ENCODE measurements around the gene ZYG11B. TPM values are rescaled to one million over a fixed set of nuclear protein-coding genes. Genes with fewer than 3 reads are reported as not detected.
A peak's percentile ranks its signal among the peaks of the same experiment; 100 is the strongest.
"Not testable (repeated sequence)": the region's sequence is repeated elsewhere in the genome, so short reads cannot be mapped to it uniquely, and the experiment has no call there.

Gene ZYG11B
- total and polyA plus RNA-seq, 4 experiments from 2014 or later: 6.1 to 23.1 (median 19.4) TPM

DNA sequence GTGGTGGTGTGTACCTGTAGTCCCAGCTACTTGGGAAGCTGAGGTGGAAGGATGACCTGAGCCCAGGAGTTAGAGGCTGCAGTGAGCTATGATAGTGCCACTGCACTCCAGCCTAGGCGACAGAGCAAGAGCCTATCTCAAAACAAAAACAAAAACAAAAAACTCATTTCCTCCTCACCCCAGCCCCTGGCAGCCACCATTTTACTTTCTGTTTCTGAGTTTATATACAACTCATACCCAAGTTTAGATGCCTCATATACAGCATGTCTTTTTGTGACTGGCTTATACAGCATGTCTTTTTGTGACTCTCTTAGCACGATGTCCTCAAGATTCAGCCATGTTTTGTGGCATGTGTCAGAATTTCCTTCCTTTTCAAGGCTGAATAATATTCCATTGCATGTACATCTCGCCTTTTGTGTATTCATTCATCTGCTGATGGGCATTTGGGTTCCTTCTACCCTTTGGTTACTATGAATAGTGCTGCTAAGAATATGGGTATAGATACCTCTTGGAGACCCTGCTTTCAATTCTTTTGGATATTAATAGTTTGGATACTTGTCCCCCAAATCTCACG lies 42.8 kb upstream of the ZYG11B start:
- ChIA-PET CTCF (ENCODE audit: partially characterized antibody) (interaction anchor here (1.3 to 2.2 kb wide), 4 partner anchors 45 to 544 kb away, joined by 3 to 6 read pairs (median 4); partner anchors contain the start of genes ORC1 and PRPF38A), POLR2A (ENCODE audit: partially characterized antibody) (interaction anchor here (0.6 kb wide), 1 partner anchor 128 kb away, joined by 3 read pairs; no protein-coding TSS in a partner anchor)
- H3K4me3 Mint-ChIP-seq: no peak overlapping the region
- Histone ChIP-seq H3K36me3 (ENCODE audit: insufficient read depth, low read length) (no peaks in the 10 kb centered on the region), H3K4me1 (ENCODE audit: insufficient read depth, low read length) (peaks cover 8% of the 10 kb centered on the region), H3K27ac (ENCODE audit: low read depth, low read length) (no peak overlapping the region), H3K4me3 (ENCODE audit: low read length in 2 of 2) (no peak overlapping the region), H3K9me3 (ENCODE audit: control insufficient read depth in 1 of 2, low read length in 2 of 2) (no peaks in the 10 kb centered on the region), H3K27me3 (ENCODE audit: insufficient read depth, low read length) (no peaks in the 10 kb centered on the region)
- H3K9me3 Mint-ChIP-seq: no peaks in the 10 kb centered on the region
- peaks cover 5 to 23% (median 8%) of the 10 kb centered on the region in 4 donors for H3K4me1 Mint-ChIP-seq
- peak overlapping the region in 3 of 7 donors; percentile 1 to 75 (median 30) for H3K27ac Mint-ChIP-seq
- peaks cover 20% of the 10 kb centered on the region in 2 donors for H3K36me3 Mint-ChIP-seq
- H3K27me3 Mint-ChIP-seq: no peaks in the 10 kb centered on the region
- intact Hi-C loops (cut with micrococcal nuclease): loop anchor here (10.0 kb wide), 1 partner anchor 79 kb away; the partner anchor contains the start of gene GPX7
- DNase-seq: no peak

DNA sequence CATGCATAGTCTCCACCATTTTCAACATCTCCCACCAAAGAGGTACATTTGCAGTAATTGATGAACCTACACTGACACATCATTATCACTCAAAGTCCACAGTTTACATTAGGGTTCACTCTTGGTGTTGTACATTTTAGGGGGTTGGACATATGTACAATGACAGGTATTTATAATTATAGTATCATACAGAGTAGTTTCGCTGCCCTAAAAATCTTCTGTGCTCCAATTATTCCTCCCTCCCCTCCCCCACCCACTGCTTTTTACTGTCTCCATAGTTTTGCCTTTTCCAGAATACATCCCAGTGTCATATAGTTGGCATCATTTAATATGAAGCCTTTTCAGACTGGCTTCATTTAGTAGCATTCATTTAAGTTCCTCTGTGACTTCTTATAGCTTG lies 41.7 kb upstream of the ZYG11B start:
- no peak for DNase-seq
- intact Hi-C loops (cut with micrococcal nuclease): loop anchor here (10.0 kb wide), 1 partner anchor 80 kb away; the partner anchor contains the start of gene GPX7
- Mint-ChIP-seq H3K9me3 (no peaks in the 10 kb centered on the region), H3K36me3 (peaks cover 14 to 20% of the 10 kb centered on the region in 2 donors), H3K27me3 (no peaks in the 10 kb centered on the region), H3K27ac (peak overlapping the region in 4 of 7 donors; percentile 5 to 75 (median 40)), H3K4me1 (peaks cover 5 to 23% (median 7%) of the 10 kb centered on the region in 4 donors), H3K4me3 (no peak overlapping the region)
- Histone ChIP-seq H3K27ac (ENCODE audit: low read depth, low read length) (no peak overlapping the region), H3K4me1 (ENCODE audit: insufficient read depth, low read length) (peaks cover 8% of the 10 kb centered on the region), H3K9me3 (ENCODE audit: control insufficient read depth in 1 of 2, low read length in 2 of 2) (no peaks in the 10 kb centered on the region), H3K4me3 (ENCODE audit: low read length in 2 of 2) (no peak overlapping the region), H3K36me3 (ENCODE audit: insufficient read depth, low read length) (no peaks in the 10 kb centered on the region), H3K27me3 (ENCODE audit: insufficient read depth, low read length) (no peaks in the 10 kb centered on the region)
- POLR2A ChIA-PET (ENCODE audit: partially characterized antibody): interaction anchor here (1.4 kb wide), 1 partner anchor 47 kb away, joined by 3 read pairs; no protein-coding TSS in a partner anchor
- CTCF ChIA-PET (ENCODE audit: partially characterized antibody): interaction anchor here (0.7 to 2.9 kb wide), 5 partner anchors 16 to 545 kb away, joined by 3 to 21 read pairs (median 4); no protein-coding TSS in a partner anchor

DNA sequence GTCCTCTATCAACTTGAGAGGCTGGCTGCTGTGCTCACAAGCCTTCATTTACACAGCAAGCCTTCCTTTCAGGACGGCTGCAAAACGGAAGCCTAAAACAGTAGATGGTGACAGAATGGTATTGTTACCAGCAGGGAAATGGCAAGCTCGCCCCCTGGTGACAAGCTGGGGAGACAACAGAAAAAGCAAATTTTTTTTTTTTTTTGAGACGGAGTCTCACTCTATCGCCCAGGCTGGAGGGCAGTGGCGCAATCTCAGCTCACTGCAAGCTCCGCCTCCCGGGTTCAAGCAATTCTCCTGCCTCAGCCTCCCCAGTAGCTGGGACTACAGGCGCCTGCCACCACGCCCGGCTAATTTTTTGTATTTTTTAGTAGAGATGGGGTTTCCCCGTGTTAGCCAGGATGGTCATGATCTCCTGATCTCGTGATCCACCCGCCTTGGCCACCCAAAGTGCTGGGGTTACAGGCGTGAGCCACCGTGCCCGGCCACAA lies 39.9 kb upstream of the ZYG11B start:
- not testable (repeated sequence) for H3K4me1 ChIP-seq (ENCODE audit: insufficient read depth, low read length); H3K9me3 Mint-ChIP-seq; H3K9me3 ChIP-seq (ENCODE audit: control insufficient read depth in 1 of 2, low read length in 2 of 2); H3K36me3 ChIP-seq (ENCODE audit: insufficient read depth, low read length); H3K27me3 Mint-ChIP-seq; H3K4me3 ChIP-seq (ENCODE audit: low read length in 2 of 2); H3K27me3 ChIP-seq (ENCODE audit: insufficient read depth, low read length); H3K27ac ChIP-seq (ENCODE audit: low read depth, low read length)
- peaks cover 13 to 20% of the 10 kb centered on the region in 2 donors for H3K36me3 Mint-ChIP-seq
- H3K4me1 Mint-ChIP-seq: peaks cover 5 to 23% (median 7%) of the 10 kb centered on the region in 4 donors
- ChIA-PET POLR2A (ENCODE audit: partially characterized antibody) (interaction anchor here (0.7 to 1.7 kb wide), 13 partner anchors 11 to 321 kb away, joined by 3 to 7 read pairs (median 3); partner anchors contain the start of genes ORC1, PRPF38A, SHISAL2A and TUT4), CTCF (ENCODE audit: partially characterized antibody) (interaction anchor here (0.6 to 2.9 kb wide), 32 partner anchors 10 to 563 kb away, joined by 3 to 21 read pairs (median 4); partner anchors contain the start of genes CC2D1B, ORC1, PRPF38A and TUT4)
- H3K4me3 Mint-ChIP-seq: peak overlapping the region in 3 of 8 donors; percentile 26 to 49 (median 49)
- DNase-seq: peak; percentile 80 to 84 (median 81)
- intact Hi-C loops (cut with micrococcal nuclease): loop anchor here (1.0 to 10.0 kb wide), 9 partner anchors 49 to 559 kb away; partner anchors contain the start of genes CC2D1B, GPX7, ORC1 and PRPF38A
- H3K27ac Mint-ChIP-seq: peak overlapping the region; percentile 12 to 85 (median 81)

DNA sequence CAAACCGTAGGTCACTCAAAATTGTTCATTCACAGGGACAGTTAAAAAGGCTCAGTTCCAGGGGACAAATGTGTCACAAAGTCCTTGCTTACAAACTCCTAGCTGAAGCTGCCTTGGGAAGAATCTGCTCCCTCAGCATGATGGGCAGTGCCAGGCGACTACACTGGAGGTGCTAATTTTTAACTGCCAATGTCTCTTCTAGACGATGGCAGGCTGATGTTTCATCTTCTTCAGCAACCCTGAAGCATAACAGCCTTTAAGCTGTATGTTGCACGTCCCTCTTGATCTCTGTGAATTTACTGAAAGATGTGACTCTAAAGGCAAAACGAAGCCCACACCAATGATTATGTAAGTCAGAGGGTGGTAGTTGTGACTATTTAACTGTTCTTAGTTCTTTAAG lies 39.4 kb upstream of the ZYG11B start:
- no peak for DNase-seq
- peaks cover 2% of the 10 kb centered on the region for H3K36me3 ChIP-seq (ENCODE audit: insufficient read depth, low read length)
- peak overlapping the region in 1 of 7 donors; percentile 31 for H3K27ac Mint-ChIP-seq
- CTCF ChIA-PET (ENCODE audit: partially characterized antibody): interaction anchor here (0.7 to 2.9 kb wide), 22 partner anchors 9 to 321 kb away, joined by 3 to 21 read pairs (median 4); partner anchors contain the start of genes CC2D1B, ORC1, PRPF38A and TUT4
- no peaks in the 10 kb centered on the region for H3K9me3 Mint-ChIP-seq
- peaks cover 8% of the 10 kb centered on the region for H3K4me1 ChIP-seq (ENCODE audit: insufficient read depth, low read length)
- no peaks in the 10 kb centered on the region for H3K27me3 ChIP-seq (ENCODE audit: insufficient read depth, low read length)
- no peak overlapping the region for H3K4me3 Mint-ChIP-seq
- POLR2A ChIA-PET (ENCODE audit: partially characterized antibody): interaction anchor here (0.7 to 1.2 kb wide), 10 partner anchors 16 to 322 kb away, joined by 3 to 7 read pairs (median 3); partner anchors contain the start of genes ORC1, PRPF38A and SHISAL2A
- no peaks in the 10 kb centered on the region for H3K9me3 ChIP-seq (ENCODE audit: control insufficient read depth in 1 of 2, low read length in 2 of 2)
- peaks cover 13 to 23% of the 10 kb centered on the region in 2 donors for H3K36me3 Mint-ChIP-seq
- H3K27ac ChIP-seq (ENCODE audit: low read depth, low read length): no peak overlapping the region
- intact Hi-C loops (cut with micrococcal nuclease): loop anchor here (1.0 to 10.0 kb wide), 9 partner anchors 50 to 560 kb away; partner anchors contain the start of genes CC2D1B, GPX7, ORC1 and PRPF38A
- peaks cover 5 to 23% (median 7%) of the 10 kb centered on the region in 4 donors for H3K4me1 Mint-ChIP-seq
- no peak overlapping the region for H3K4me3 ChIP-seq (ENCODE audit: low read length in 2 of 2)
- H3K27me3 Mint-ChIP-seq: no peaks in the 10 kb centered on the region

DNA sequence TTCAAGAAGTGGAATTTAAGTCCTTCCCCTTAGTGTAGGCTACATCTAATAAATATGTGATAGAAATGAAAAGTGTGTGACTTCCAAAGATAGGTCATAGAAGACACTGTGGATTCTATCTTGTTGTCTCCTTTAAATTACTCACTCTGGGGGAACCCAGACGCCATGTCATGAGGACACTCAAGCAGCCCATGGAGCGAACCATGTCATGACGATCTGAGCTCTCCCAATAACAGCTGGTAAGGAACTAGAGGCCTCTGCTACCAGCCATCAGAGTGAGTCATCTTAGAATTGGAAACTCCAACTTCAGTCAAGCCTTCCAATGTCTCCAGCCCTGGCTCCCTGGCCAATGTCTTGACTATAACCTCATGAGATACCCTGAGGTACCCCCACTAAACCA lies 34.4 kb upstream of the ZYG11B start:
- Mint-ChIP-seq H3K9me3 (no peaks in the 10 kb centered on the region), H3K4me1 (peaks cover 0 to 16% (median 4%) of the 10 kb centered on the region in 4 donors), H3K36me3 (peaks cover 12 to 23% of the 10 kb centered on the region in 2 donors), H3K4me3 (no peak overlapping the region), H3K27me3 (no peaks in the 10 kb centered on the region), H3K27ac (peak overlapping the region in 2 of 7 donors; percentile 26 to 75)
- Histone ChIP-seq H3K4me1 (ENCODE audit: insufficient read depth, low read length) (no peaks in the 10 kb centered on the region), H3K36me3 (ENCODE audit: insufficient read depth, low read length) (peaks cover 6% of the 10 kb centered on the region), H3K27me3 (ENCODE audit: insufficient read depth, low read length) (no peaks in the 10 kb centered on the region), H3K27ac (ENCODE audit: low read depth, low read length) (no peak overlapping the region), H3K9me3 (ENCODE audit: control insufficient read depth in 1 of 2, low read length in 2 of 2) (no peaks in the 10 kb centered on the region), H3K4me3 (ENCODE audit: low read length in 2 of 2) (no peak overlapping the region)
- POLR2A ChIA-PET (ENCODE audit: partially characterized antibody): interaction anchor here (0.9 to 1.1 kb wide), 2 partner anchors 7 to 139 kb away, joined by 3 to 4 read pairs; partner anchors contain the start of gene TUT4
- CTCF ChIA-PET (ENCODE audit: partially characterized antibody): interaction anchor here (1.1 kb wide), 1 partner anchor 12 kb away, joined by 3 read pairs; no protein-coding TSS in a partner anchor
- DNase-seq: no peak
- intact Hi-C loops (cut with micrococcal nuclease): no loop called here

DNA sequence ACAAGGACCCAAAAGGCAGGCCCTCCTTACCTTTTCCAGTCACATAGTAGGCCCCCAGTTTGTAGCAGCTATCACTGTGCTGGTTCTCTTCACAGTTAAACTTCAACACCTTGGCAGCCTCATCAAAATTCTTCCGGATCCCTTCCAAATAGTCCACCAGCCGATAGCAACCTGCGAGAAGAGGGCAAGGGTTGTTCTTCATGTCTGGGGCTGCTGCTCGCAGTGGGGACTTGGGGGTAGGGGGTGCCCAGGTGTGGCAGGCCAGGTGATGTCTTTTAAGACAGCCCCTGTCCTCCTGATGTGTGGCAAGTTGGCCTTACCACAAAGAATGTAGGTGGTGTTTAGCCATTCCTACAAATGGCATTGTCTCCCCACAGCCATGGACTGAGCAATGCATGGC lies 33.6 kb upstream of the ZYG11B start:
- peaks cover 6% of the 10 kb centered on the region for H3K36me3 ChIP-seq (ENCODE audit: insufficient read depth, low read length)
- no peak overlapping the region for H3K4me3 ChIP-seq (ENCODE audit: low read length in 2 of 2)
- H3K27ac Mint-ChIP-seq: no peak overlapping the region
- no peaks in the 10 kb centered on the region for H3K27me3 ChIP-seq (ENCODE audit: insufficient read depth, low read length)
- H3K27me3 Mint-ChIP-seq: no peaks in the 10 kb centered on the region
- no peak overlapping the region for H3K27ac ChIP-seq (ENCODE audit: low read depth, low read length)
- H3K4me3 Mint-ChIP-seq: no peak overlapping the region
- H3K9me3 ChIP-seq (ENCODE audit: control insufficient read depth in 1 of 2, low read length in 2 of 2): no peaks in the 10 kb centered on the region
- ChIA-PET CTCF (ENCODE audit: partially characterized antibody) (interaction anchor here (0.7 kb wide), 1 partner anchor 60 kb away, joined by 3 read pairs; the partner anchor contains the start of gene SHISAL2A), POLR2A (ENCODE audit: partially characterized antibody) (interaction anchor here (0.9 kb wide), 1 partner anchor 140 kb away, joined by 3 read pairs; the partner anchor contains the start of gene TUT4)
- no peak for DNase-seq
- peaks cover 2 to 18% (median 9%) of the 10 kb centered on the region in 4 donors for H3K4me1 Mint-ChIP-seq
- peaks cover 4% of the 10 kb centered on the region for H3K4me1 ChIP-seq (ENCODE audit: insufficient read depth, low read length)
- intact Hi-C loops (cut with micrococcal nuclease): no loop called here
- H3K36me3 Mint-ChIP-seq: peaks cover 12 to 14% of the 10 kb centered on the region in 2 donors
- H3K9me3 Mint-ChIP-seq: peaks cover 0 to 2% (median 0%) of the 10 kb centered on the region in 8 donors
